LNCaP clone FGC (cell line): ENCODE results near the gene AIG1.
"Not testable (repeated sequence)": the region's sequence is repeated elsewhere in the genome, so short reads cannot be mapped to it uniquely, and the experiment has no call there.

ENCODE experiments used
- DNase-seq: peaks from one replicate; pipeline ENCODE4 v3.0.0-alpha.2; 2011; ENCODE audit warnings: low read depth
- H3K4me3 ChIP-seq: 2 replicates; pipeline ENCODE4 v1.5.1; 2011; ENCODE audit warnings: mild to moderate bottlenecking, low read depth, low read length, control low read depth
- CTCF ChIP-seq: IDR thresholded peaks from 2 replicates; pipeline ENCODE4 v1.5.1; 2012; ENCODE audit warnings: mild to moderate bottlenecking; ENCODE audit not compliant: control insufficient read depth, insufficient read depth; ENCODE audit errors: extremely low read depth

Gene AIG1

GRCh38 chr6:143078468-143079324 lies 18.0 kb downstream of the AIG1 start:
- no peak for DNase-seq
- TF ChIP-seq CTCF: no peak
- H3K4me3 ChIP-seq: no peak overlapping the region

- TF ChIP-seq CTCF: no peak
- DNase-seq: no peak
- no peak overlapping the region for H3K4me3 ChIP-seq
These were observed 18.6 kb downstream of the AIG1 start for GRCh38 chr6:143079325-143079640.

- DNase-seq, H3K4me3 ChIP-seq: not testable (repeated sequence)
These were observed 21.6 kb downstream of the AIG1 start for GRCh38 chr6:143082274-143082673.

GRCh38 chr6:143084019-143084418 lies 23.3 kb downstream of the AIG1 start:
- not testable (repeated sequence) for DNase-seq, H3K4me3 ChIP-seq

- not testable (repeated sequence) for DNase-seq, H3K4me3 ChIP-seq
These were observed 26.6 kb downstream of the AIG1 start for GRCh38 chr6:143087335-143087734.

- no peak overlapping the region for H3K4me3 ChIP-seq
- no peak for TF ChIP-seq CTCF
These were observed 27.2 kb downstream of the AIG1 start for GRCh38 chr6:143087856-143088255.

GRCh38 chr6:143090314-143091044 lies 29.8 kb downstream of the AIG1 start:
- H3K4me3 ChIP-seq: no peak overlapping the region
- no peak for DNase-seq
- TF ChIP-seq CTCF: no peak

More at GRCh38 chr6:143087856-143088255, 27.2 kb downstream of the AIG1 start:
- no peak for DNase-seq

- TF ChIP-seq CTCF: no peak
- no peak overlapping the region for H3K4me3 ChIP-seq
- no peak for DNase-seq
These were observed 32.1 kb downstream of the AIG1 start for GRCh38 chr6:143092768-143093167.
